ENCODE results near the gene PABPN1.

DNA sequence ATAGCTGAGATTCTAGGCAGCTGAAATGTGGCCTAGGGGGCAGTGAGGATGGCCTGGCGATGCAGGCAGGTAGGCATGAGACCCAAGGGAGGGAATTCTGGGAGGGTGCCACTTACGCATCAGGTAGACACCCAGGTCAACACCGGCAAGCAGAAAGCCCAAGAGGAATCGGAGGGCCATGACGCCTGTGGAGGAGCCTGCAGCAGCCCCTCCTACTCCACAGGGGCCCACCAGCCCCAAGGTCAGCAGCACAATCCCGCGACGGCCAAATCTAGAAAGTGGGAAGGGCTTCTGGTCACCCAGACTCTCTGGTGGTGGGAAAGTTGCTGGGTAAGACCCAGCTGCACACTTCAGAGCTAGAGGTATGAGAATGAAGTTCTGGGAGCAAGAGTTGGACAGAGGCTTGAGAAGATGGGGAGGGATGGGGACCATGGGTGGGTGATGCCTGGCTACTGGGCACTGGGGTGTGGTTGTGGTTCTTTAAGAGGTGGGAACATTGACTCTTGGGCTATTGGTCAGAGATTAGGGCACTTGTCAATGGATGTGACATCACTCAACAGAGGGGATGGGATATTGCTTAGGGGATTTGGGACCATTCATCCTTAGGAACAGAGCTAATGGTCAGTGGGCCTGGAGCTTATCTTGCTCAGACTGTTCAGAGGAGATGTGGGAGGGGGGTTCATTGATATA is 28.0 kb downstream of the PABPN1 start:
- TF ChIP-seq POLR2A (IDR thresholded peaks at IDR 0.05), result no peak
- TF ChIP-seq, protein P1, sequence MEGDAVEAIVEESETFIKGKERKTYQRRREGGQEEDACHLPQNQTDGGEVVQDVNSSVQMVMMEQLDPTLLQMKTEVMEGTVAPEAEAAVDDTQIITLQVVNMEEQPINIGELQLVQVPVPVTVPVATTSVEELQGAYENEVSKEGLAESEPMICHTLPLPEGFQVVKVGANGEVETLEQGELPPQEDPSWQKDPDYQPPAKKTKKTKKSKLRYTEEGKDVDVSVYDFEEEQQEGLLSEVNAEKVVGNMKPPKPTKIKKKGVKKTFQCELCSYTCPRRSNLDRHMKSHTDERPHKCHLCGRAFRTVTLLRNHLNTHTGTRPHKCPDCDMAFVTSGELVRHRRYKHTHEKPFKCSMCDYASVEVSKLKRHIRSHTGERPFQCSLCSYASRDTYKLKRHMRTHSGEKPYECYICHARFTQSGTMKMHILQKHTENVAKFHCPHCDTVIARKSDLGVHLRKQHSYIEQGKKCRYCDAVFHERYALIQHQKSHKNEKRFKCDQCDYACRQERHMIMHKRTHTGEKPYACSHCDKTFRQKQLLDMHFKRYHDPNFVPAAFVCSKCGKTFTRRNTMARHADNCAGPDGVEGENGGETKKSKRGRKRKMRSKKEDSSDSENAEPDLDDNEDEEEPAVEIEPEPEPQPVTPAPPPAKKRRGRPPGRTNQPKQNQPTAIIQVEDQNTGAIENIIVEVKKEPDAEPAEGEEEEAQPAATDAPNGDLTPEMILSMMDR (IDR thresholded peaks at IDR 0.05), result no peak

Data from uterus (tissue), 2 donors.